CMK (cell line): ENCODE data around the gene FABP6.
"Not testable (repeated sequence)": the region's sequence is repeated elsewhere in the genome, so short reads cannot be mapped to it uniquely, and the experiment has no call there.

Experiments used
- DNase-seq: peaks from one replicate; pipeline ENCODE4 v3.0.0-alpha.2; 2010; ENCODE audit warnings: low read depth

The FABP6 gene

DNA sequence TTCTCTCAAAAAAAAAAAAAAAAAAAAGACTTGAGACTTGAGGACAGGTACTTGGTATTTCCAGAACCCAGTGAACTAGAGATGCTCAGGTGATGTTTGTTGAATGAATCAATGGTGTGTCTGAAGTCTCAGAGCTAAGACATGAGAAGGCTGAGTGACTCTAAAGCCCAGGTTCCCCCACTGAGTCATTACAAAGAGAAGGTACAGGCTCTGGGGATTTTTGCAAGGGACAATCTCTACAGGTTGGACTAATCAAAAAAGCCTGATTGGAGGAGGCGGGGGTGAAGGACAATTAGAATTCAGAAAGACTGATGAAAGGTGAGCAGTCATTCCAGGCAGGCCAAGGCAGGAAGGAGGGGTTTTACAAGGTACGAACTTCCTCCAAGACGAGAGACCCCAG, 8.2 kb upstream of the FABP6 start:
- no peak for DNase-seq

DNA sequence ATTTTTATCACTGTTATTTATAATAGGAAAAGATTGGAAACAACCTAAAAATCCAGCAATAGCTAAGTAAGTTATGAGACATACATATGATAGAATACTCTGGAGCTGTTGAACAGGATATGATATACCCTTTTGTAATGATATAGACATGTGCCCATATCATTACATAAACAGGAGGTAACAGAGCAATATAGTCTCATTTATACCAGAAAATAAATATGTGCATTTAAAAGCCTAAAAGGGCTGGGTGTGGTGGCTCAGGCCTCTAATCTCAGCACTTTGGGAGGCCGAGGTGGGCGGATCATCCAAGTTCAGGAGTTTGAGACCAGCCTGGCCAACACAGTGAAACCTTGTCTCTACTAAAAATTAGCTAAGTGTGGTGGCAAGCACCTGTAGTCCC, 2.3 kb upstream of the FABP6 start:
- DNase-seq = no peak

DNA sequence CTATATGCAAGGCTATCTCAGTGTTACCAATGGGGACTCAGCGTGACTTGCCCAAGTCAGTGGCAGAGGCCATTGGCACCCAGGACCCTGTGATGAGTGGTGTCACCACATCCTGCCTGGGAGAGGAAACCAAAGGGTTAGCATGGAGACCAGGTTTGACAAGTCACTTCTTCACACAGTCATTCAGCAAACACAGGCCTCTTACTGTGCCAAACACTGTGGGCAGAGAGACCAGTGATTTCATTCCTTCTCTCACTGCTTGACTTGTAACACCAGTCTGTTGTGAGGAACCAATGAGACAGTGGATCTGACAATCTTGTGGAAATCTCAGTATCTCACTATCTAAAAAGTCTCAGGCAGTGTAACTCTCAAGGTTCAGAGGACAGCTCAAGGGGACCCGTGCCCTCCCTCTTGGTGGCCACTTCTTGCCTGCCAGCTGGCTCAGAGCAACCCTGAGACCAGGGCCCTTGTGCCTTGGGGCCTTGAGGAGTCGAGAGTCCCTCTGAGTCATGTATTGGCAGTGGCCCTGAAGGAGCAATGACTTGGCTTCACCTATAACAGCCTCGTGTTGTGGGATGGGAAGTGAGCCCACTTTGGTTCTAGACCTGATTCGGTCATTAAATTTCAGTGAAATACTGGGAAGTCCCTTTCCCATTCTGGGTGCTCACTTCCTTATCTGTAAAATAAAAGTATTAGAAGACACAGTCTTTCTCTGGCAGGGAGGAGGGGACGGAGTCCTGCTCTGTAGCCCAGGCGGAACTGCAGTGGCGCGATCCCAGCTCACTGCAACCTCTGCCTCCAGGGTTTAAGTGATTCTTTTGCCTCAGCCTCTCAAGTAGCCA, 1.6 kb downstream of the FABP6 start:
- DNase-seq = no peak

DNA sequence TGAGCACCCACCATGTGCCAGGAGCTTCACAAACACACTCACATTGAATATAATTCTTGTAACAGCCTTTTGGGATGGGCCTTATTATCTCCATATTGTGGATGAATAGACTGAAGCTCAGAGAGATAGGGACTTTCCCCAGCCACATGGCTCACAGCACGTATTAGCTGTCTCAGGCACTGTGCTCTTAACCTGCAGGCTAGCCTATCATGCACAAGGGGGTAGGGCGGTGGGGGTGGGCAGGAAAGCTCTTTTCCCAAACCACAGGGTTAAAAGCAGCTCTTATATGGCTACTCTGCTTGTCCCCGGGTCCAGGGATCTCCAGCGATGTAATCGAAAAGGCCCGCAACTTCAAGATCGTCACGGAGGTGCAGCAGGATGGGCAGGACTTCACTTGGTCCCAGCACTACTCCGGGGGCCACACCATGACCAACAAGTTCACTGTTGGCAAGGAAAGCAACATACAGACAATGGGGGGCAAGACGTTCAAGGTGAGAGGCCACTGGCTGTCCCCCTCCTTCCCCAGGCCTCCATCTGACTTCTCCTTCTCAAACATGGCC, 2.6 kb downstream of the FABP6 start:
- DNase-seq = no peak

DNA sequence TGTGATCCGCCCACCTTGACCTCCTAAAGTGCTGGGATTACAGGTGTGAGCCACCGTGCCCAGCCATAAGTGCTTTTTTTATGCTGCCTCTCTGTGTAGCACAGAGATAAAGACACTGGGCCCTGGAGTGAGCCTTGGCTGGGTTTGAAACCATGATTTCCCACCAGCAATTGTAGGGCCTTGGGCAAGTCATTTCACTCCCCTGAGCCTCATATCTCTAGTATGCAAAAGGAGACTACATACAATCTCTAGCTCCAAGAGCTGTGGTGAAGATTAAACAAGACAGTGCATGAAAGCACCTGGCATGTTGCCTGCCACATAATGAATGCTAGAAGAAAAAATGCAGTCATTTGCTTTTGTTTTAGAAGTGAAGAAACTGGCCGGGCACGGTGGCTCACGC, 3.9 kb downstream of the FABP6 start:
- DNase-seq = no peak

DNA sequence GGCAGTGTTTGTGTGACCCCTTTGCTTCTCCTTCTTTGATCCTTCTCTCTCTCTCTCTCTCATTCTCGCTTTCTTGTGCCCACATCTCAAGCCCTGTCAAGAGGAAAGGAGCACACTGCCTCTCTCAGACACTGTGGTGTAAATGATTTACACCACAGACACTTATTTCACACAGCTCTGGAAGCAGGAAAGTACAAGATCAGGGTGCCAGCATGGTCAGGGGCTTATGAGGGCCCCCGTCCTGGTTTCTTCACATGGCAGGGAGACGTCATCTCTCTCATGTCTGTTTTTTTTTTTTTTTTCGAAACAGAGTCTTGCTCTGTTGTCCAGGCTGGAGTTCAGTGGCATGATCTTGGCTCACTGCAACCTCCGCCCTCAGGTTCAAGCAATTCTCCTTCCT, 6.4 kb downstream of the FABP6 start:
- DNase-seq = no peak

DNA sequence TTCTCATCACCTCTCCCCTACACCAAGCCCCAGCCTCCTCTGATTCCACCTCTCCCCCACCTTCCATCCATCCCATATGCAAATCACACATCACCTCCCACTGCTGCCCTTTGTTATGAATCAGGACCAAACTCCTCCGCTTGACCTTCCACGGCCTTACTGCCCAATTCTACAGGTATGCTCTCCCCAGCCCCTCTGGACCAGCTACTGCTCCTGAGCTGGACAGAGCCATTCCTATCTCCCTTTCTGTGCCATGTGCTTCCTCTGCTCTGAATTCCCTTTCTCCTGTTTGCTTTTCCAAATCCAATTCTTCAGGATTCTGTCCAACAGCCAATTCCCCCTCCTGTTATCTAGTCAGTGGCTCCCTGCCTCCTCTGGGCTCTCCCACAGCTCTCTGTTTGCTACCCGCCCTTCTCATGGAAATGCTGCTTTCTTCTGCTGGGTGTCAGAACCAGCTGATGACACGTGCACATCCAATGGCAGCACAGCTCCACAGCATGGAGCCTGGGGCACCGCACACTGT, 8.3 kb downstream of the FABP6 start:
- DNase-seq = no peak

DNA sequence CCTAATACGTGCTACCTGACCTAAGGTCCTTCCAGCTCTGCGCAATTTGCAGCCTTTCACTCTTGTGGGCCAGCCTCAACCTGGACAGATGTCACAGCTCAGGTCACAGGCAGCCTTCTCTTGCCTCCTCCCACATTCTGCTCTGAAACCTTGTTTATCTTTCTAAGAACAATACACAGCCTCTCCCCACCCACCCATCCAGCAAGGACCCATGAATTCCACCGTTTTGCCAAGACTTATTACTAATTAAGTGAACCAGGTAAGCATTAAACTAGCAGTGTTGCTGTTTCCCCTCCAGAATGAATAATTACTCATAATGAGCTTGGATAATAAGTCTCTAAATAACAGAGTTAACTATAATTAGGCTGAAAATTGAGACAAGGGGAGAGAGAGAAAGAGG, 11.0 kb downstream of the FABP6 start:
- no peak for DNase-seq

DNA sequence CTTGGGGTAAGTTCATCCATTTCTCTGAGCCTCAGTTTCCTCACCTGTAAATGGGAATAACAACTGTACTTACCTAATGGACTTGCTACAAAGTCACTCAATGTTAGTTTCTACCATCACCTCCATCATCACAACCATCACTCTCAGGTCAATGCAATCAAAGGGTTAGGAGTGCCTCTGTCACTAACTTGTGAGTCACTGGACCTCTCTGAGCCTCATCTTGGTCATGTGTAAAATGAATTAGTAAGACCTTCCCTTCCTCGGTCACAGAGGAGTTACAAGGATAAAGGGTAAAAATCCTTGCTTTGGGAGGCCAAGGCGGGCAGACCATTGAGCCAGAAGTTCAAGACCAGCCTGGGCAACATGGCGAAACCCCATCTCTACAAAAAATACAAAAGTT, 12.8 kb downstream of the FABP6 start:
- no peak for DNase-seq

DNA sequence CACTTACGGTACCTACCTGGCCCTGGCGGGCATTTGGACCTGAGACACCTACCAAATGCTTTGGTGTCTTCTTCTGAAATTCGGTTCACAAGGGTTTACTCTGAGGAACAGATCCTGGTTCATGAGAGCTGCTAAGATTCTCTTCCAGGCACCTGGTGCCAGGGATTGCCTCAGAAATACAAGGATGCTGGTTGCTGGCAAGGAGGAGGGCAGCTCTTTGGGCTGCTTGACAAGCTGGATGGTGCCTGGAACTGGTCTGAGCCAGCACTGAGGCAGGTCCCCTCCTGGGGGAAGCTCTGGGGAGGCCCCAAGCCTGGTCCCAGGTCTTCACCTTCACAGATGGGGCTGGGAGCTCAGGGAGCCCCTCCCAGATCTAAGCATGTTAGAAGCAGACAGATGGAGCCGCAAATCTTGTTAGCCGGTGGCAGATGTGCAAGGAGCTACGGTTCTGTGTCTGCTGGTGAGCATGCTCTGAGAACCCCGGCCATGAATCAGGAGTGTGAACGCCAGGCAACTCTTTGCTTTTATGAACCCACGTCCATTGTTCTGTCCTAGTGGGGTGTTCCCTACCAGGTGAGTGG, 16.3 kb downstream of the FABP6 start:
- DNase-seq = no peak

DNA sequence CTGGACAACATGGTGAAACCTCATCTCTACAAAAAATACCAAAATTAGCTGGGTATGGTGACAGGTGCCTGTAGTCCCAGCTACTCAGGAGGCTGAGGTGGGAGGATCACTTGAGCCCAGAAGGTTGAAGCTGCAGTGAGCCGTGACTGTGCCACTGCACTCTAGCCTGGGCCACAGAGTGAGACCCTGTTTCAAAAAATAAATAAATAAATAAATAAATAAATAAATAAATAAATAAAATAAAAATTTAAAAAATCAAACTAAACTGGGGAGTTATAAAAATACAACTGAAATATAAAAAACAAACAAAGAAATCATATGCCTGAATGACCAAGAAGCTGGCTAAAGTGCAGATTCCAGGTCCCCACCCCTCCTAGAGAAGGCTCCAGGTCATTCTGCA, 20.3 kb downstream of the FABP6 start:
- not testable (repeated sequence) for DNase-seq

DNA sequence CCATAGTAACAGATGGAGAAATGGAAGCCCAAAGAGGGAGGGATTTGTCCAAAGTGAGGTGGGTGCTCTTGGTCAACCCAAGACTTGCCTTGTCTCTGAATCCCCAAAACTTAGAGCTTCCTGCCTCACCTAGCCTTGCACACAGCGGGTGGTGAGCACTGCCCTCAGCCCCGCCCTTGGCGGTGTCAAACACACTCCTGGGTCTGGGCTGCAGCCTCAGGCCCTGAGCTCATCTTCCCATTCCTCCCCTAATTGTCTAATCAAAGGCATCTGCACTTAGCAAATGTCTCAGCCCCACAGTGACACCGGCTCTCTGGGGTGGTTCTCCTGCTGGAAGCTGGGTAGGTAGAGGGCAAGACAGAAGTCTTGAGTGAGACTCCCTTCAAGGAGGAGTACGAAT, 20.9 kb downstream of the FABP6 start:
- no peak for DNase-seq

DNA sequence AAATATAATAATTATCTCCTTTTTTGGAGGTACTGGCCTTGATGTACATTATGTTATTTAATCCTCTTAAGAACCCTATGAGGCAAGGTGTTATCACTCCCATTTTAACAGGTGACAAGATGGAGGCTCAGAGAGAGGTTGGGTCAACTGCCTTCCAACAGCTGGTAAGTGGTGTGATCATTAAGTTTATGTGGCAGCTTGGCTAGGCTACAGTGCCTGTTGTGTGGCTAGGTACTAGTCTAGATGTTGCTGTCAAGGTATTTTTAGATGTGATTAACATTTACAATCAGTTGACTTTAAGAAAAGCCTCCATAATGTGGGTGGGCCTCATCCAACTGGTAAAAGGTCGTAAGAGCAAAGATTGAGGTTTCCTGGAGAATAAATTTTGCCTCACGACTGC, 21.5 kb downstream of the FABP6 start:
- DNase-seq = no peak

DNA sequence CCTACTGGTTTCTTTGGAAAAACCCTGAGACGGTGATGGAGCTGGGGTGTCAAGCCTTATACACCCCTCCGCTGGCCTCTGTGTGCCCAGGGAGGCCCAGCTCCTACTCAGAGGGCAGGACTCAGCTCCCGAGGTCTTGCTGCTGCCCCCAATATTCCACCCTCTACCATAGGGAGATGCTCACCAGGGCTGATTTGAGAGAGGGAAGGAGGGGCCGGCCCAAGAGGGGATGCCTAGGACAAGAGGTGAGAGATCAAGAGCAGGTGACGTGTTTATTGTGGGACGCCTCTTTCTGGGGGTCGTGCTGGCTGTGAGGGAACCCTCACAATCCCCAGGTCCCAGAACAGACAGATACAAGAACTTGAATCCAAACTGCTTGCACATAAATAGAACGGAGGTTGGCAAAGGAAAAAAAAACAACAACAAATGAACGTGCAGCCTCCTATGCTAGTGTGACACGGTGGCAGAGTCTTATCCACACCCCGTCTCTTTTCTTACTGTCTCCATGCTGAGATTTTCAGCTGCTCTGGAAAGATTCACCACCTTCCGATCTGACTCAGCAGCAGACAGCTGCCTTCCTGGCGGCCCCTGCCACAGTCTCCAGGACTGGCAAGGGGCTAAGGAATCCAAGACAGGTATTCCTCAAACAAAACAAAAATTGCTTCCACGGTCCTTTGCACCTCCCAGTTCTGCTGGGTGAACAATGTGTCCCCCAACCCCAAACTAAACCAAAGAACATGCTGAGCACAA, 22.3 kb downstream of the FABP6 start:
- no peak for DNase-seq

DNA sequence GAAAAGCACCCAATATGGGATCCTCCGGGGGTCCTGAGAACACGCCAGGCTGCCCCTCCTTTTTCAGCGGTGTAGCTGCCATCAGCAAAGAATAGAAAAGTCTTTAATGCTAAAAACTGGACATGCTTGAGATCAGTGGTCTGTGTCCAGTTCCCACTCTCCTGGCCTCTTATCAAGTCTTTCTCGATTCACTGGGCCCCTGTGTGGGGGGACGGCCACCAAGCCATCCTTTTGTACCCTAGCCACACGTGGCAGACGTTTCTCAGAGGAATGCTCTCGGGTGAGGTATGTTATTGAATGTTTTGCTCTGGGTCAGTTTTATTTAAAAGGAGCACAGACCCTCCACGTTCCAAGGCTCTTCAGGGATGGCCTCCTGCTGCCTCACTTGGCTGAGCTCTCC, 23.6 kb downstream of the FABP6 start:
- DNase-seq = no peak

DNA sequence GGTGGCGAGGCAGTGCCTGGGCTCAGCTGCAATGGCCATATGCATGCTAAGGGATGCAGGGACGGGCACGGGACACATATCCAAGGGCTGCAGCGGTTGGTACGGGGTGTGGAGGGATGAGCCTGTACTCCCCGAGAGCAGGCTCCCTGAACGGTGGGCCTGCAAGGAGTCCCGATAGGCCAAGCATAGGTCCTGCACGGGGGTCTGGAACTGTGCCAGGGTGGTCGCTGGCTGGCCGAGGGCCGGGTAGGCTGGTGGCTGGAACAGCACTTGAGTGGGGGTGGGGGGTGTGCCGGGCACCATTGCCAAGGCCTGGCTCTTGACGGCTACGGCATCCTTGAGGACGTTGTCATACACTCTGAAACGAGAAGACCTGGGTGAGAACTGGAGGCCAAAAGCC, 24.1 kb downstream of the FABP6 start:
- no peak for DNase-seq

DNA sequence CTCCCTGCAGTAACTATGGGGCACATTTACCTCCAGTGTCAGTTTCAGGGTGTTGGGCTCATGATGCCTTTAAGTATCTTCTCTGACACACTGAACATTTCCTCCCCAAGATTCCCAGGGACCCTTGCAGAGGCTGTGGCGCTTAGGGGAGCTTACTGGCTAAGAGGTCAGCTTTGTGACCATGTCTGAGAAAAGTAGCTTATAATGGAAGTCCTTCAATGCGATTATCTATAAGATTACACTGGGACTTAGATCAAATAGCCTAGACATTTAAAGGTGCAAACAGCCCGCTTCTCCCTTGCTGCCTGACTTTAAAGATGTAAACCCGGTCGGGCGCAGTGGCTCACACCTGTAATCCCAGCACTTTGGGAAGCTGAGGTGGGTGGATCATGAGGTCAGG, 25.4 kb downstream of the FABP6 start:
- DNase-seq = no peak

DNA sequence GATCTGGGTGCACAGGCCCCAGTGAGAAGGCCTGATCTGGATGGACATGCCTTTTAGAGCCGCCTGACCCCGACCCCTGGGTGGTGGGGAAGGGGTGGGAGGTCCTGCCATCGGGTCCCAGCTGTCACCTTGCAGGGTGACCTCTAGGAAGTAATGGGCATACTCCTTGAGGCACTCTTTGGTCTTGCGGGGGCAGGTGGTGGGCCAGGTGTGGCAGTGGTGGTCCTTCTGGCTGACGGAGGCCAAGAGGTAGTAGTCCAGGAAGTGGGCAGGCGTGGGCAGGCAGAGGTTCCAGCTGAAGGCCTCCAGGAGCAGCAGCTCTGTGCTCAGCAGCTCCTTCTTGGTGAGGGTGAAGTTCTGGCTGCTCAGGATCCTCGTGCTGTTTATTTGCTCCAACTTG, 30.0 kb downstream of the FABP6 start:
- no peak for DNase-seq

DNA sequence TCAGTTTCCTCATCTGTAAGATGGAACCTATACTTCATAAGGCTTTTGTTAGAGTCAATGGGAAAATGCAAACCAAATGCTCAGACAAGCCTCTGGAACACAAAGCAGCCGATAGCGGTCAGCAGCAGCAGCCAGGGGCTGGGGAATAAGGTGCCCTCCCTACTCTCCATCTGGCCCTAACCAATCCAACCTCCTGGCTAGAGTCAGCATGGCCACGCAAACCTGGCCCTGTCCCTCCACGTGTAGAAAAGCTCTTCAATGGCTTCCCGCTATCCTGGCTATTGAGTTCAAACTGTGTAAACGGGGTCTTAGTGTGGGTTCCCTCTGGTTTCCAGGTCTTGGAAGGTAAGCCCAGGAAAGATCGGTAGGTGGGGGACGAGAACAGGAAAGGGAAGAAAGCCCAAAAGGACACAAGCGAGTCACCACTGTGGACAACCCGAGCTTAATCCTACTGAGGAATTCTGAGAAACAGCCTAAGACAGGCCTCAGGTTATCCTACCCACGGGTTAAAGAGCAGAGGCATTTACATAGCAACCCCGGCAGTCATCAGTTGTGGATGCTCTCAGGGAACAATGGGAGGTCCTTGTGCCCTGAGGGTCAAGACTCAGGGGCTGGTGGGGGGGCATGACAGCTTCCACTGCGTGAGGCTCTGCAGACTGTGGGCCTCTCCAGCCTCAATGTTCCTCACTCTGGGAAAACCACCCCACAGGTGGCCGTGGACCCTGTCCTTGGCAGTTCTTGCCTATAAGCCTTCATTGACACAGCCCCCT, 30.9 kb downstream of the FABP6 start:
- no peak for DNase-seq

DNA sequence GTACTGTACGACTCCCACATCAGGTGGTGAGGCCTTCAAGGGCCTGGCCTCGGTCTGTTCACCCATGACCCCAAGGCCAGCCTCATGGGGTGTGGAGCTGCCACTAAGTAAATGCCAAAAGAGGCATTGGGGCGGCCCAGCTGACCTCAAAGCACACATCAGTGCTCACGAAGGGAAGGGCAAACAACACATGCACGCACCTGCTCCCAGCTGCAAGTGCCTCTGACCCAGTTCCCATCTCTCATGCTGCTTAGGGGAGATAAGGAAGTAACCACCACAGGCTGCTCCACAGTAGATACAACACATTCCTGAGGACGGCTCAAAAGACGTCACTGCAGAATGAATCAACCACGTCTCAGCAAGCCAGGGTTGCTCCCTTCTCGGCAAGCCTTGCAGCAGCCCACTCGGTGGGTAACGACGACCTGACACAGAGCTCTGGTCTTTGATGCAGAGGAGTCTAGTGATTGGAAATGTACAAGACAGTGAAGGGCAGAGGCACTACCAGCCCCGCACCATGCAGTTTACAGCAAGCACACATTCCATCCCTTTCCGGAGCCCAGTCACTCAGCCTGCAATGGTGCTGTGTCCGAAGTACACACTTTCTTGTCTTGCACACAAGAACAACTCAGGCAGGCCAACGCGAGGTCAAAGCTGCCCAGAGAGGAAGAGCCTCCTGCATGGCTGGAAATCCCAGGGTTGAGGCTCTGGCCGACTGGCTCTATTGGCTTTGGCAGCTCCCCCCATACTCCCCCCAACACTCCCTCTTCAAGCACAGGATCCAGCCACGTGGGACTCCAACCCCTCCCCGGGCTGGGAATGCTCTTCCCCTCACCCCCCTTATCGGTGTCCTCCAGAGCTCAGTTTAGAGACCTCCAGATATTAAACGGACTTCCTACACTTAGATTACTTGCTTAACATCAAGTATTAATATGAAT, 31.8 kb downstream of the FABP6 start:
- DNase-seq = peak; percentile 80
